WI38 (cell line): ENCODE measurements around the gene B4GALNT2.

Source experiments
- H3K4me3 ChIP-seq: 2 replicates; pipeline ENCODE4 v1.5.1; 2011; ENCODE audit warnings: low read depth, mild to moderate bottlenecking, control low read depth, low read length
- CTCF ChIP-seq: IDR thresholded peaks from 2 replicates; pipeline ENCODE4 v1.5.1; 2012; ENCODE audit warnings: low read depth, mild to moderate bottlenecking, control low read depth, low read length

B4GALNT2 gene

GRCh38 chr17:49194297-49194607, 61.7 kb downstream of the B4GALNT2 start:
- H3K4me3 ChIP-seq: no peak overlapping the region
- no peak for TF ChIP-seq CTCF

- H3K4me3 ChIP-seq: no peak overlapping the region
- no peak for TF ChIP-seq CTCF
Observed at GRCh38 chr17:49195751-49196150, 63.2 kb downstream of the B4GALNT2 start.

- TF ChIP-seq CTCF: no peak
- H3K4me3 ChIP-seq: no peak overlapping the region
Observed at GRCh38 chr17:49196520-49196919, 64.0 kb downstream of the B4GALNT2 start.

DNA sequence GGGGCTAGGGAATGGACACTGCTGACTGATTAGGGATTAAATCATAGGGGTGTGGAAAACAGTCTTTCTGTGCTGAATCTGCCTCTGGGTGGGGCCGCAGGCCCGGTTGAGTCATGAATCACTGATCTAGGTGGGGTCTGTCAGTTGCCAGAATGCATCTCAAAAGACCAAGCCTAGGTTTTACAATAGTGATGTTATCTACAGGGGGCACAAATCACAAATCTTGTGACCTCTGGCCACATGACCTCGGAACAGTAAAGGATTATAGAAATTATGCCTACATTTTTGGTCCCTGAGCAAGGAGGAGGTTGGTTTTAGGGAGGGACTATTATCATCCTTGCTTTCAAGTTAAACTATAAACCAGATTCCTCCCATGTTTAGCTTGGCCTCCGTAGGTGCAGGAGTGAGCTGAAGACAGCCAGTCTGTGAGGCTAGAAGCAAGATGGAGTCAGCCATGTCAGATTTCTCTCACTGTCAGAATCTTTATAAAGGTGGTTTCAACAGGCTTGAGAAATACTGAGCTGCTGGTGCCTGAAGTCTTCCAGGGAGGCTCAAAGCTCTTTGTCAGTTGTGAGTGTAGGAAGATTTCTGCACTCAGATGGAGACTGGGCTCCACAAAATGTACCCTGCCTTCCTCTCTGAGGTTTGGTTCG, 64.9 kb downstream of the B4GALNT2 start:
- H3K4me3 ChIP-seq: no peak overlapping the region
- no peak for TF ChIP-seq CTCF

DNA sequence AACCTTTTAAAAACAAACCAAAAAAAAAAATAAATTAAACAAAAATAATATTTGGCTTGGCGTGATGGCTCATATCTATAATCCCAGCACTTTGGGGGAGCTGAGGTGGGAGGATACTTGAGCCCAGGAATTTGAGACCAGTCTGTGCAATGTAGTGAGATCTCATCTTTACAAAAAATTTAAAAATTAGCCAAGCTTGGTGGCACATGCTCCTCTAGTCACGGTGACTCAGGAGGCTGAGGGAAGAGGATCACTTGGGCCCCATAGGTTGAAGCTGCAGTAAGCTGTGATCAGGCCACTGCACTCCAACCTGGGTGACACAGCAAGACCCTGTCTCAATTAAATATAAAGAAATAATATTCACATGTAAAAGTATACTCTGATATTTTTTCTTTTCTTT, 65.6 kb downstream of the B4GALNT2 start:
- no peak for TF ChIP-seq CTCF
- no peak overlapping the region for H3K4me3 ChIP-seq

DNA sequence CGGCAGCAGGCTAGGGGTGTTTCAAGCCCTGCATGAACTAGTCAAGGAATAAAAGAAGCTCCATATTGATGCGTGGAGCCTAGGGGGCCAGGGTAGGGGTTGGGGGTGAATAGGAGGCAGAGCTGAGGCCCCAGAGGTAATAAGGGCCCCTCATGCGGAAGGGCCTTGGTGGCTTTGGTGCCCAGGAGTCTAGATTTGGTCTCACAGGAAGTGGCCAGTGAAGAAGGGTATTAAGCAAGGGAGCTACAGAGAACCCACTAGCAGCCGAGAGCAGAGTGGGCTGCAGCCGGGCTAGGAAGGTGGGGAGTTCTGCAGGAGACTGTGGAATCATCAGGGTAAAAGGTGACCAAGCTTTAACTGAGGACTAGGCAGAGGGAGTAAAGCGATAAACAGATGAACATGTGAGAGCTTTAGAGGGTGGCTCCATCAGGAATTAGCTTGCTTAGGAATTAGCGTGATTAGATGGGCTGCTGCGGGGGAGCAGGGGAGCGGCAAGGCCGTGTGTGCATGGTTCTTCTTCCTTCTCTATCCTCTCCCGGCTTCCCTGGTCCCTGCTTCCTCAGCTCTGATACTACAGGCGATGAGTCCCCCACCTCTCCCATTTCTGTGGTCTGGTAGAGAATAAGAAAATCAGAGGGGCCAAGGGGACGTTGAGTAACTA, 68.0 kb downstream of the B4GALNT2 start:
- H3K4me3 ChIP-seq: no peak overlapping the region
- TF ChIP-seq CTCF: no peak

DNA sequence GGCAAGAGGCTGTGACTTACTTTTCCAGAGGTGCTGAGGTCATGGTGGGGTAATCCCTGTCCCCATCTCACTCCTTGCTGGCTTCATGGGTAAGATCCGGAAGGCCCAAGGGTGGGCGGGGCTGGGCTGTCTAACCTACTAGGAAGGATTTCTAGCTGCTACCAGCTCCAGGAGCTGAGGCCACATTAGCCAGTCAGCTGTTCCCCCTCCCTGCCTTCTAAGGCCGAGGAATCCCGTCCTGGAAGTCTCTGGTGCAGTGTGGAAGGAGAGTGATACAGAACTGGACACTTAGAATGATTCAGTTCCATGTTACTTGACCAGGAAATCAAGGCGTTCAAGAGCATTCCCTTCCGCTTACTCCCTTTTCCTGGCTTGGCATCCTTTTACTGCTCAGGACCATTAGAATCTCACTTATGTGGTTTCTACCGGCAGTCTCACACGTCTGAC, 68.9 kb downstream of the B4GALNT2 start:
- no peak overlapping the region for H3K4me3 ChIP-seq
- TF ChIP-seq CTCF: no peak
